H4 (cell line): ENCODE results near the gene CFAP107. TPM values are rescaled to one million over a fixed set of nuclear protein-coding genes. Genes with fewer than 3 reads are reported as not detected.
A peak's percentile ranks its signal among the peaks of the same experiment; 100 is the strongest.
"Not testable (repeated sequence)": the region's sequence is repeated elsewhere in the genome, so short reads cannot be mapped to it uniquely, and the experiment has no call there.

Source experiments
- DNase-seq: peaks from one replicate; pipeline ENCODE4 v3.0.0-alpha.2; 2015; ENCODE audit warnings: low spot score
- total RNA-seq: library from RNA; depleted of rRNA; stranded (reverse); fragments of >200 nt; shearing (Covaris generic); gene quantifications from 2 replicates; pipeline ENCODE4 v1.2.3, GENCODE V29; 2014; rRNA removed

CFAP107 gene
- total RNA-seq, 1 experiment from 2014 or later: not detected

DNA sequence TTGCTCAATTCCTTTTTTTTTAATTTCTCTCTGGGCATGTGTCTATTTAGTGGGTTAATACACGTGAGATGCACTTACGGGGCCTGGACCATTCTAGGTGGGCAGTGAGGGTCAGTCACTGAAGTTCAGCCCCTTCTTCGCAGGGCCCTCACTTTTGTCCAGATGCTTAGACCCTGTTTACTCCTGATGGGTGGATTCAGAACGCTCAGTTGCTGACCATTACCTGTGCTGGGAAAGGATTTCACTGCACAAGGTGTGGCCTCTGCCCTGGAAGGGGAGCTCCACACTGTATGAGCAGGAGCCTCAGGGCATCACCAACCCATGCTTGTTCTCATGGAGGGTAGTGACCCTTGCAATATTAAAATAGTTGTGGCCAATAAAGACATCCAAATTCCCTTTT lies 32.1 kb downstream of the CFAP107 start:
- DNase-seq: no peak

DNA sequence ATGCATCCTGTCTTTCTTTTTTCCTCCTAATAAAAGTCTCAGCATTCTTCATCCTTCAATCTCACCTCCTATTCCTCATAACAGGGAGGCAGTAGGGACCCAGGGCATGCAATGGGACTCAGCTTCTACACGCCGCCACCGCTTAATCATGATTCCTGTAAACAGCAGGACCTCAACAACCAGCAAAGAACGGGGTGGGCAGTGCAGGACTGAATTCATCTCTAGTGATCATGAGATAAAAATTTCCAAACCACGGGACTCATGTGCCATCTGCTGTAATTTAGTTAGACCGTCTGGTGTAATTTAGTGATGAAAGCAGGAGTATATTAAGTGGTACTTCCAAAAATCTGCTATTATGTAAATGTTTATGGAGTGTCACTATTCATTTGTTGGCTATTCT lies 32.9 kb downstream of the CFAP107 start:
- DNase-seq: no peak

DNA sequence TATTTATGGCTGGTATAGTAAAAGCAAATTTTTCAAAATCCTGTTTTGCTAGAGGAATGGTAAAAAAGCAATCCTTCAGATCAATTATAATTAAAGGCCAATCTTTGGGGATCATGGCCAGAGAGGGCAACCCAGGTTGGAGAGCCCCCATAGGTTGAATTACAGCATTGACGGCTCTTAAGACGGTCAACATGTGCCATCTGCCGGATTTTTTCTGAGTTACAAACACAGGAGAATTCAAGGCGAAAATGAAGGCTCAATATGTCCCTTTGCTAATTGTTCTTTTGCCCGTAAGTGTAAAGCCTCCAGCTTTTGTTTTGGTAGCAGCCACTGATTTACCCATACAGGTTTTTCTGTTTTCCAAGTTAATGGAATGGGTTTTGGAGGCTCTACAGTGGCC lies 35.5 kb downstream of the CFAP107 start:
- not testable (repeated sequence) for DNase-seq

DNA sequence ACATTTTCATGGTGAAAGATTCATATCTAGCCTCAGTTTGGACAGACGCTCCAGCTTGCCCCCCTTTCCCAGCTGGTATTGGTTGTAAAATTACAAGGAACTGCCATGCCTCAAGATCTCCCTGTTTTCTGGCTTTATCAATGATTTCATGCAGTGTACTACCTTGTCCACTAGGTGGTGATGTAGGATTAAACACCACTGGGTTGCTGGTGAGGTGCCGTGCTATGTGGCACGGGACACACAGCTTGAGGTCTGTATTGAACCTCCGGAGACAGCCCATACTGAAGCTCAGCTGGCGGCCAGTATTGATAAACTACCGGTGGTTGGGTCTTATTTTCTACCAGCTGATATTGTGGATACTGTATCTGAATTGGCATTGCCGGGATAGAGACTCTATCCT lies 37.8 kb downstream of the CFAP107 start:
- not testable (repeated sequence) for DNase-seq

DNA sequence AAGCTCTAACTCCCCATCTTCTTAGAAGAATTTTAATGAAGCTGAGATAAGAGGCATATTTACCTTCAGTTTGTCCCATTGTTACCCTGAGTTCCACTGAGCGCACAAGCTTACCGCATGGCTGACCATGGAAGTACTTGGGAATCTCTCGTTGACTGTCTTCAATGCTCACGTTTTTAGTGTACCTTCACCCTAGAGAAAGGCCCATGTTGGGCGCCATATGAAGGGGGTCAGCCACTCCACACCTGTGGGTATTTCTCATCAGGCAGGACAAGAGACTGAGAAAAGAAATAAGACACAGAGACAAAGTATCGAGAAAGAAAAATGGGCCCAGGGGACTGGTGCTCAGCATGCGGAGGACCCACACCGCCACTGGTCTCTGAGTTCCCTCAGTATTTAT lies 38.7 kb downstream of the CFAP107 start:
- DNase-seq: not testable (repeated sequence)

DNA sequence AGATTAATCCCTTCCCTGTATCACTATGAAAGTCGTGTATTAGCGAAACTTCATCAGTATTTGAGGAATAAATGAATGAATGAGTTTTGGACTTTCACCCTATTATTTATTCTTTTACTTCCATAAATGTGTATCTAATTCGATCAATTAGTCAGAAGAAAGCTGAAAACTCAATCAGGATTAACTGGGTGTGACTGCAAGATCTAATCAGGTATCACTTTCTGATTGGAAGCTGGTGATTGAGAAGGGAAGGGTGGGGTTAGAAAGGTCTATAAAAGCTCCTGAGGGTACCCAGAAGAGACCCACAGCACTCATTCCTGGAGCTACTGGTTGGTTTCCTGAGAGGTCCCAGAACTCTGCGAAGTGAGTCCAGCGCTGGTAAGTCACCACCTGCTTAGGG lies 45.1 kb downstream of the CFAP107 start, which contains the start of gene PRAMEF1:
PRAMEF1 (plus strand) TSS at position 301 of the 400 bp plus-strand sequence. CDS start 1,831 bp downstream, outside the sequence.
- not testable (repeated sequence) for DNase-seq

DNA sequence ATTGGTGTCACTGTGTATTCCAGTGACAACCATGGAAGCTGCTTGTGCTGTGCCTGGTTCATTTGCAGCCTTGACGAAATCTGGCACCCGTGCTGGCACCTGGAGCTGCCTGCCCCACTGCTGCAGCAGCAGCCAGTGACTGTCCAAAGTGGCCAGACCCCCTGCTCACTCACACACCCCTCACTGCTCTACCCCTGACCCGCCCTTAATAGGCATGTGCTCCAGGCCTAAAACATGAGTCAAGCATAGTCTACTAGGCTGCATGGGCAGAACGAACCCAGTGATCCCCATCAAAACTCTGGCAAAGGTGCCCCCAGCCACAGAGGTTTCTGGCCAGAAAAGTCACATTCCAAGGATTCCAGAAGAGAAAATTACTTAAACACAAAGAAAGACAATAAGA lies 52.9 kb downstream of the CFAP107 start:
- peak; percentile 3 for DNase-seq

DNA sequence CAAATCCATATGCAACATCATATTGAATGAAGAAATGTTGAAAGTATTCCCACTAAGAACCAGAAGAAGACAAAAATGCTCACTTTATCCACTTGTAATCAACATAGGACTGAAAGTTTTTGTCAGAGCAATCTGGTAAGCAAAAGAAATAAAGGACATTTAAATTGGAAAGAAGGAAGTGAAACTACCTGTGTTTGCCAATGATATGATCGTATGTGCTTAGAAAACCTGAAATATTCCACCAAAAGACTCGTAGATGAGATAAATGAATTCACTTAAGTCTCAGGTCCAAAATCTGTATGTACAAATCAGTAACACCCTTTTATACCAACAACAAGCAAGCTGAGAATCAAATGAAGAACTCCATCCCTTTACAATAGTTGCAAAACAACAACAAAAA lies 53.7 kb downstream of the CFAP107 start:
- DNase-seq: no peak

DNA sequence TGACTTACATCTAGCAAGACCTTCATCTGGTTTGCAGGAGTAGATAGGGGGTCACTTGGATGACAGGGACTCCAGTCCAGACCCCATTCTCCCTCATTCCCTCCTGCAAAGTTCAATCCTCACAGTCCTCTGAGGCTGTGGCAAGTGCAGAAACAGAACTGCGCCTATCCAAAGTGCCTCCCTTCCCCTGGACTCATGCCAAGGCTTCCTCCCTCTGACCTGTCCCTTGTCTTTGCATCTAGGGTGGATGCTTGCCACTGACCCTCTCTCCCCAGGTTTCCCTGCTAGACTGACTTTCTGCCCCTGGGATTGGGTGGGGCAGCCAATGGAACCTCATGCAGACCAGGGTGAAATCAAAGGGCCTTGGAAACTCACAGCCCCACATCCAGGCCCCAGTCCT lies 63.9 kb downstream of the CFAP107 start:
- DNase-seq: no peak

DNA sequence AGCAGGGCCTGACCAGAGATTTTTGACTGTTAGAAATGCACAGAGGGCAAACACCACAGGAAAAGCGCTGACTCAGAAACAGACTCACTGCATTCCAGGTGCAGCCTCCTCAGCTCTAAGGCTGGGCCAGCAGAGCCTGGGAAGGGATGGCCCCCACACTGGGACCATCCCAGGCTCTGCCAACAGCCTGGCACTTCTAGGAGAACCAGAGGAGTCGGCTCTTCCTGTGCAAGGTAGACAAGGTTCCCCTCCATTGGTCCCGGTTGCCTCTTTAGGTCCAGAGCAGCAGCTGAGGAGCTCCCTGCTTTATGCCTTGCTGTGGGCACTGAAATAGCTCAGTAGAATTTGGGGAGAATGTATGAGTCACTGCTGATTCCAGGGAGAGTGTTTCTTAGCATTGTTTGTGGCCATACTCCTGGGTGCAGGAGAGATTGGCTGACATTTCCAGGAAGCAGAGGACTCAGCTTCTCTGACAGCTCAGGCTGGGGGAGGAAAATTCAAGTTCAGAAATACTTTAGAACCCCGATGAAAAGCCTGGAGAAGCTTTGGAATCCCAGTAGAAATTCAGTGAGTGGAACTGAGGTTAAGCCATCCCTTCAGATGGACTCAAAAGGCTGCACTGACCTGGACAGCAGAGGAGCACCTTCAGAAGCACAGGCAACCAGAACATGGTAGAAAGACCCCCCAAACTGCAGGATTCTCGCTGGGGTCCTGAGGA lies 64.8 kb downstream of the CFAP107 start:
- peak; percentile 27 for DNase-seq

DNA sequence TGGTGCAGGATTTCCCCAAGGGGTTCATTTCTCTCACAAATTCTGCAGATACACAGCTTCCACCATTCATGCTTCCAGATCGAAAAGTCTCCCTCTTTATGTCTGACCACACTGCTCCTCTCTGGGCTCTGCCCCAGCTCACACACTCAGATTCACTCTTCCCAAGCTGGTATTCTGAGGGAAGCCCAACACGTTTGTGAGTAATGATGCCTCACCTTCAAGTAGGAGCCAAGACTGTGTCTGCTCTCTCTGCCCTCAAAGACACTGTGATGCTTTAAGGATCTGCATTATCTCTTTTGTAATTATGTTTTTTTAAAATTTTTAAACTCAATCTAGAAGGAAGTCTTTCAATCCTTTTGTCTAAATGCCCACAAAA lies 65.4 kb downstream of the CFAP107 start:
- no peak for DNase-seq

Other genes with a start within 250 kb of the CFAP107 start
- 38.1 and 43.1 TPM in 2 replicates for gene DHRS3, start 128.0 kb upstream of the CFAP107 start, total RNA-seq
- not detected in 2 replicates for gene AADACL4, start 102.1 kb upstream of the CFAP107 start, total RNA-seq
- not detected in 2 replicates for gene AADACL3, start 30.1 kb upstream of the CFAP107 start, total RNA-seq
- not detected in 2 replicates for gene PRAMEF12, start 27.5 kb downstream of the CFAP107 start, total RNA-seq
- gene PRAMEF1, start 45.2 kb downstream of the CFAP107 start, total RNA-seq: not detected in 2 replicates
- gene PRAMEF11, start 85.2 kb downstream of the CFAP107 start, total RNA-seq: not detected in 2 replicates
- not detected in 2 replicates for gene HNRNPCL1, start 102.5 kb downstream of the CFAP107 start, total RNA-seq
- not detected in 2 replicates for gene PRAMEF2, start 110.9 kb downstream of the CFAP107 start, total RNA-seq
- gene PRAMEF4, start 140.0 kb downstream of the CFAP107 start, total RNA-seq: not detected in 2 replicates
- not detected in 2 replicates for gene PRAMEF10, start 152.1 kb downstream of the CFAP107 start, total RNA-seq
- not detected in 2 replicates for gene PRAMEF7, start 170.4 kb downstream of the CFAP107 start, total RNA-seq
- gene PRAMEF6, start 201.4 kb downstream of the CFAP107 start, total RNA-seq: not detected in 2 replicates